OCI-M2 (cell line): Measurements from ENCODE around the gene ZBTB18.

ENCODE experiments used
- DNase-seq: peaks from one replicate; lab custom pipeline; 2025; ENCODE audit not compliant: unreplicated experiment; lab: John Stamatoyannopoulos, UW

Gene ZBTB18

GRCh38 chr1:244060686-244061085 lies 9.6 kb downstream of the ZBTB18 start:
- DNase-seq = no peak

GRCh38 chr1:244062156-244062725 lies 11.2 kb downstream of the ZBTB18 start:
- no peak for DNase-seq

- DNase-seq = no peak
Measured at GRCh38 chr1:244063498-244063897, 12.4 kb downstream of the ZBTB18 start.

- DNase-seq = no peak
Measured at GRCh38 chr1:244064621-244065020, 13.5 kb downstream of the ZBTB18 start.

- DNase-seq = no peak
Measured at GRCh38 chr1:244065063-244065793, 14.1 kb downstream of the ZBTB18 start.

GRCh38 chr1:244065960-244066388 lies 14.9 kb downstream of the ZBTB18 start:
- DNase-seq = no peak

- no peak for DNase-seq
Measured at GRCh38 chr1:244066954-244067716, 16.1 kb downstream of the ZBTB18 start.

- no peak for DNase-seq
Measured at GRCh38 chr1:244067893-244068292, 16.8 kb downstream of the ZBTB18 start.

- DNase-seq = no peak
Measured at GRCh38 chr1:244068567-244068966, 17.5 kb downstream of the ZBTB18 start.

GRCh38 chr1:244069326-244069898 lies 18.3 kb downstream of the ZBTB18 start:
- no peak for DNase-seq

GRCh38 chr1:244074559-244075171 lies 23.6 kb downstream of the ZBTB18 start:
- no peak for DNase-seq

- DNase-seq = no peak
Measured at GRCh38 chr1:244075247-244075722, 24.2 kb downstream of the ZBTB18 start.

- no peak for DNase-seq
Measured at GRCh38 chr1:244076740-244077139, 25.7 kb downstream of the ZBTB18 start.

GRCh38 chr1:244077473-244078220 lies 26.6 kb downstream of the ZBTB18 start:
- DNase-seq = no peak

GRCh38 chr1:244080343-244080929 lies 29.4 kb downstream of the ZBTB18 start:
- DNase-seq = no peak

- DNase-seq = no peak
Measured at GRCh38 chr1:244082969-244083368, 31.9 kb downstream of the ZBTB18 start.

GRCh38 chr1:244083383-244083943 lies 32.4 kb downstream of the ZBTB18 start:
- no peak for DNase-seq

GRCh38 chr1:244084763-244085162 lies 33.7 kb downstream of the ZBTB18 start:
- peak; percentile 37 for DNase-seq

GRCh38 chr1:244085891-244086290 lies 34.8 kb downstream of the ZBTB18 start:
- DNase-seq = no peak
